Measurements from ENCODE around the gene HNRNPK. TPM values are rescaled to one million over a fixed set of nuclear protein-coding genes. Genes with fewer than 3 reads are reported as not detected.

The HNRNPK gene
- polyA plus RNA-seq, 1 of the 3 experiments (the other 2 are of a cell fraction), result 470 TPM

DNA sequence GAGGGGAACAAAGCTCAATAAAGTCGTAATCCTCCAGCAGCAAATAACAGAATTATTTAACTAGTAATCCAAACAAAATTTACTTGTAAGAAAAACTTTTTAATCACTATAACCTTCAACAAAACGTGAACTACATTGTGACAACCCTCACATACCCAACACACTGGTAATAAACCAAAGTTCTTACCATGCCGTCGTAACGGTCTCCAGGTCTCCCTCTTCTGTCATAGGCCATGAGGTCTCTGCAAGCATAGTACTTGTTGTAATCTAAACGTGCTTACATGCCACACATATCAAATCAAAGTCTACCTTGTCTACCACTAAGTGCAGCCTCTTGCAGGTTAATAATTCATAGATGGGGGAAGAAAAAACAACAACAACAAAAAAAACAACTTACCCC is 8.5 kb downstream of the HNRNPK start:
- H2AFZ ChIP-seq (ENCODE audit: low read depth), result no peak overlapping the region
- no peaks in the 10 kb centered on the region for H3K9me3 ChIP-seq
- peaks cover 73% of the 10 kb centered on the region for H3F3A ChIP-seq (replicated peaks; ENCODE audit: insufficient read depth)
- H3K4me1 ChIP-seq (ENCODE audit: control insufficient read depth in 1 of 2, insufficient read depth in 2 of 2, low read depth in 1 of 2, low read length in 1 of 2), result peaks cover 4 to 18% of the 10 kb centered on the region in 2 experiments
- no peaks in the 10 kb centered on the region for H3K9me2 ChIP-seq
- H4K20me1 ChIP-seq (ENCODE audit: insufficient read depth), result peaks cover 99% of the 10 kb centered on the region
- H3K79me2 ChIP-seq (ENCODE audit: insufficient read depth), result peaks cover 73% of the 10 kb centered on the region
- no peak overlapping the region for H3K4me2 ChIP-seq
- H3K9ac ChIP-seq, result no peak overlapping the region
- WGBS (ENCODE audit: low lambda C conversion rate), result 88% methylated on average over 6 of the region's 6 CpGs
- ChIA-PET POLR2A (no interaction called here), CTCF (interaction anchor here (2.7 kb wide), 1 partner anchor 289 kb away, joined by 9 read pairs; no protein-coding TSS in a partner anchor)
- no peak overlapping the region for H3K4me3 ChIP-seq (ENCODE audit: low read depth in 2 of 2, low read length in 1 of 2)
- no peak for DNase-seq
- peaks cover 96 to 100% of the 10 kb centered on the region in 2 experiments for H3K36me3 ChIP-seq (replicated peaks in 1 of 2; ENCODE audit: control insufficient read depth in 1 of 2, insufficient read depth in 2 of 2, low read length in 1 of 2)
- H3K27me3 ChIP-seq (ENCODE audit: insufficient read depth), result no peaks in the 10 kb centered on the region
- H3K27ac ChIP-seq (ENCODE audit: low read depth in 2 of 2, low read length in 1 of 2), result peak overlapping the region in 1 of 2 experiments; percentile 0; a peak in 1 of 4 replicates
- TF ChIP-seq JUND (IDR thresholded peaks at IDR 0.05) (no peak), TAF1 (IDR thresholded peaks at IDR 0.05; ENCODE audit: borderline replicate concordance, low read depth, low read length) (no peak)
- TF ChIP-seq, protein P1, sequence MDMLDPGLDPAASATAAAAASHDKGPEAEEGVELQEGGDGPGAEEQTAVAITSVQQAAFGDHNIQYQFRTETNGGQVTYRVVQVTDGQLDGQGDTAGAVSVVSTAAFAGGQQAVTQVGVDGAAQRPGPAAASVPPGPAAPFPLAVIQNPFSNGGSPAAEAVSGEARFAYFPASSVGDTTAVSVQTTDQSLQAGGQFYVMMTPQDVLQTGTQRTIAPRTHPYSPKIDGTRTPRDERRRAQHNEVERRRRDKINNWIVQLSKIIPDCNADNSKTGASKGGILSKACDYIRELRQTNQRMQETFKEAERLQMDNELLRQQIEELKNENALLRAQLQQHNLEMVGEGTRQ (IDR thresholded peaks at IDR 0.05; ENCODE audit: borderline replicate concordance, low read depth, low read length), result no peak

DNA sequence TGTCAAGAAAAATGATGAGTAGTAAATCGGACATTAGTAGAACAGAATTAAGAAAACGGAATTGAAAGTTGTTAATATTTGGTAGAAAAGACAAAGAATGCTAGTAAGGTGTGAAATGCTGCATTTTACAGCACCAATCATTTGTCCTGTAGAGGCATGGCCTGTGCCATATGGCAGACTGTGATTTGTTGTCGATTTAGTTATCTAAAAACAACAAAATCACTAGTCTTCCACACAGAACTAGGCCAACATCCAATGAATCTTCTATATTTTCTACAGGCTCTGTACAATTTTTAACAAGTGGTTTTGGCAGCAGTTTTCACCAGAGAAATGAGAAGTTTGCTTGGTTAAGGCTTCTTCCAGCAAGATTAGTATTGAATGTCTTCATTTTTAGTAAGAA is 10.4 kb downstream of the HNRNPK start:
- H2AFZ ChIP-seq (ENCODE audit: low read depth), result no peak overlapping the region
- peaks cover 54% of the 10 kb centered on the region for H3K79me2 ChIP-seq (ENCODE audit: insufficient read depth)
- POLR2A ChIA-PET, result no interaction called here
- no peak overlapping the region; a peak in 1 of 4 replicates for H3K27ac ChIP-seq (ENCODE audit: low read depth in 2 of 2, low read length in 1 of 2)
- DNase-seq, result no peak
- CTCF ChIA-PET, result interaction anchor here (1.7 kb wide), 1 partner anchor 292 kb away, joined by 8 read pairs; no protein-coding TSS in a partner anchor
- peaks cover 87% of the 10 kb centered on the region for H3F3A ChIP-seq (replicated peaks; ENCODE audit: insufficient read depth)
- H3K4me2 ChIP-seq, result no peak overlapping the region
- no peaks in the 10 kb centered on the region for H3K27me3 ChIP-seq (ENCODE audit: insufficient read depth)
- peaks cover 0 to 2% of the 10 kb centered on the region in 2 experiments; a peak in 2 of 4 replicates for H3K4me1 ChIP-seq (ENCODE audit: control insufficient read depth in 1 of 2, insufficient read depth in 2 of 2, low read depth in 1 of 2, low read length in 1 of 2)
- H3K36me3 ChIP-seq (replicated peaks in 1 of 2; ENCODE audit: control insufficient read depth in 1 of 2, insufficient read depth in 2 of 2, low read length in 1 of 2), result peaks cover 79 to 86% of the 10 kb centered on the region in 2 experiments
- H4K20me1 ChIP-seq (ENCODE audit: insufficient read depth), result peaks cover 83% of the 10 kb centered on the region
- WGBS (ENCODE audit: low lambda C conversion rate), result 98% methylated on average over 3 of the region's 3 CpGs
- no peak overlapping the region for H3K4me3 ChIP-seq (ENCODE audit: low read depth in 2 of 2, low read length in 1 of 2)
- no peak for TF ChIP-seq FOXM1 (IDR thresholded peaks at IDR 0.05; ENCODE audit: low read depth)
- TF ChIP-seq RCOR1 (IDR thresholded peaks at IDR 0.05; ENCODE audit: low read length), result no peak
- no peak for TF ChIP-seq GABPA (IDR thresholded peaks at IDR 0.05; ENCODE audit: low read depth)
- no peak for TF ChIP-seq RXRA (IDR thresholded peaks at IDR 0.05; ENCODE audit: borderline replicate concordance, low read depth)
- TF ChIP-seq RFX5 (IDR thresholded peaks at IDR 0.05; ENCODE audit: low read length), result no peak
- TF ChIP-seq, protein P2, sequence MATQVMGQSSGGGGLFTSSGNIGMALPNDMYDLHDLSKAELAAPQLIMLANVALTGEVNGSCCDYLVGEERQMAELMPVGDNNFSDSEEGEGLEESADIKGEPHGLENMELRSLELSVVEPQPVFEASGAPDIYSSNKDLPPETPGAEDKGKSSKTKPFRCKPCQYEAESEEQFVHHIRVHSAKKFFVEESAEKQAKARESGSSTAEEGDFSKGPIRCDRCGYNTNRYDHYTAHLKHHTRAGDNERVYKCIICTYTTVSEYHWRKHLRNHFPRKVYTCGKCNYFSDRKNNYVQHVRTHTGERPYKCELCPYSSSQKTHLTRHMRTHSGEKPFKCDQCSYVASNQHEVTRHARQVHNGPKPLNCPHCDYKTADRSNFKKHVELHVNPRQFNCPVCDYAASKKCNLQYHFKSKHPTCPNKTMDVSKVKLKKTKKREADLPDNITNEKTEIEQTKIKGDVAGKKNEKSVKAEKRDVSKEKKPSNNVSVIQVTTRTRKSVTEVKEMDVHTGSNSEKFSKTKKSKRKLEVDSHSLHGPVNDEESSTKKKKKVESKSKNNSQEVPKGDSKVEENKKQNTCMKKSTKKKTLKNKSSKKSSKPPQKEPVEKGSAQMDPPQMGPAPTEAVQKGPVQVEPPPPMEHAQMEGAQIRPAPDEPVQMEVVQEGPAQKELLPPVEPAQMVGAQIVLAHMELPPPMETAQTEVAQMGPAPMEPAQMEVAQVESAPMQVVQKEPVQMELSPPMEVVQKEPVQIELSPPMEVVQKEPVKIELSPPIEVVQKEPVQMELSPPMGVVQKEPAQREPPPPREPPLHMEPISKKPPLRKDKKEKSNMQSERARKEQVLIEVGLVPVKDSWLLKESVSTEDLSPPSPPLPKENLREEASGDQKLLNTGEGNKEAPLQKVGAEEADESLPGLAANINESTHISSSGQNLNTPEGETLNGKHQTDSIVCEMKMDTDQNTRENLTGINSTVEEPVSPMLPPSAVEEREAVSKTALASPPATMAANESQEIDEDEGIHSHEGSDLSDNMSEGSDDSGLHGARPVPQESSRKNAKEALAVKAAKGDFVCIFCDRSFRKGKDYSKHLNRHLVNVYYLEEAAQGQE (IDR thresholded peaks at IDR 0.05; ENCODE audit: low read depth, low read length), result no peak
- TF ChIP-seq YY1 (IDR thresholded peaks at IDR 0.05; ENCODE audit: low read depth), result no peak
- no peak for TF ChIP-seq SIN3A (IDR thresholded peaks at IDR 0.05; ENCODE audit: borderline replicate concordance, low read depth, low read length)
- no peak for TF ChIP-seq NRF1 (IDR thresholded peaks at IDR 0.05; ENCODE audit: low read depth, low read length)
- TF ChIP-seq, protein P3, sequence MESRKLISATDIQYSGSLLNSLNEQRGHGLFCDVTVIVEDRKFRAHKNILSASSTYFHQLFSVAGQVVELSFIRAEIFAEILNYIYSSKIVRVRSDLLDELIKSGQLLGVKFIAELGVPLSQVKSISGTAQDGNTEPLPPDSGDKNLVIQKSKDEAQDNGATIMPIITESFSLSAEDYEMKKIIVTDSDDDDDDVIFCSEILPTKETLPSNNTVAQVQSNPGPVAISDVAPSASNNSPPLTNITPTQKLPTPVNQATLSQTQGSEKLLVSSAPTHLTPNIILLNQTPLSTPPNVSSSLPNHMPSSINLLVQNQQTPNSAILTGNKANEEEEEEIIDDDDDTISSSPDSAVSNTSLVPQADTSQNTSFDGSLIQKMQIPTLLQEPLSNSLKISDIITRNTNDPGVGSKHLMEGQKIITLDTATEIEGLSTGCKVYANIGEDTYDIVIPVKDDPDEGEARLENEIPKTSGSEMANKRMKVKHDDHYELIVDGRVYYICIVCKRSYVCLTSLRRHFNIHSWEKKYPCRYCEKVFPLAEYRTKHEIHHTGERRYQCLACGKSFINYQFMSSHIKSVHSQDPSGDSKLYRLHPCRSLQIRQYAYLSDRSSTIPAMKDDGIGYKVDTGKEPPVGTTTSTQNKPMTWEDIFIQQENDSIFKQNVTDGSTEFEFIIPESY (IDR thresholded peaks at IDR 0.05; ENCODE audit: borderline replicate concordance, low read depth), result no peak
- no peak for TF ChIP-seq SMC3 (IDR thresholded peaks at IDR 0.05; ENCODE audit: low read depth, low read length)
- TF ChIP-seq EP300 (IDR thresholded peaks at IDR 0.05; ENCODE audit: borderline replicate concordance in 1 of 2, low read depth in 1 of 2, low read length in 1 of 2), result no peak
- TF ChIP-seq TAF1 (IDR thresholded peaks at IDR 0.05; ENCODE audit: borderline replicate concordance, low read depth, low read length), result no peak
- TF ChIP-seq ELF1 (IDR thresholded peaks at IDR 0.05), result no peak
- TF ChIP-seq NFIC (IDR thresholded peaks at IDR 0.05; ENCODE audit: borderline replicate concordance), result no peak
- no peak for TF ChIP-seq POLR2AphosphoS5 (IDR thresholded peaks at IDR 0.05; ENCODE audit: low read depth, low read length)
- H3K9me2 ChIP-seq, result no peaks in the 10 kb centered on the region
- no peaks in the 10 kb centered on the region for H3K9me3 ChIP-seq
- no peak overlapping the region for H3K9ac ChIP-seq

Measured in SK-N-SH (cell line).